Hepatocyte (in vitro differentiated cells): ENCODE results near the gene SETD3. TPM values are rescaled to one million over a fixed set of nuclear protein-coding genes. Genes with fewer than 3 reads are reported as not detected.
A peak's percentile ranks its signal among the peaks of the same experiment; 100 is the strongest.

Source experiments
- DNase-seq: peaks from one replicate; pipeline ENCODE4 v3.0.0-alpha.2; 2016; ENCODE audit warnings: low spot score
- H2AFZ ChIP-seq: fragments of 200-600 bp; sonication (generic); 2 replicates; pipeline ENCODE4 v1.6.0; 2016; ENCODE audit warnings: antibody characterized with exemption, mild to moderate bottlenecking
- H3K27ac ChIP-seq: fragments of 200-600 bp; sonication (generic); 2 replicates; pipeline ENCODE4 v1.5.1; 2016; ENCODE audit warnings: mild to moderate bottlenecking
- H3K27me3 ChIP-seq: fragments of 200-600 bp; sonication (generic); 2 replicates; pipeline ENCODE4 v1.6.1; 2016
- H3K36me3 ChIP-seq: fragments of 200-600 bp; sonication (generic); replicated peaks from 2 replicates; pipeline ENCODE4 v1.5.1; 2016; ENCODE audit warnings: low read depth; ENCODE audit not compliant: insufficient read depth
- H3K4me1 ChIP-seq: fragments of 200-600 bp; sonication (generic); 2 replicates; pipeline ENCODE4 v1.5.1; 2016; ENCODE audit warnings: mild to moderate bottlenecking, moderate library complexity; ENCODE audit not compliant: insufficient read depth
- H3K4me2 ChIP-seq: fragments of 200-600 bp; sonication (generic); 2 replicates; pipeline ENCODE4 v1.6.0; 2016
- H3K4me3 ChIP-seq: fragments of 200-600 bp; sonication (generic); 2 replicates; pipeline ENCODE4 v1.5.1; 2016; ENCODE audit warnings: mild to moderate bottlenecking
- H3K79me2 ChIP-seq: fragments of 200-600 bp; sonication (generic); 2 replicates; pipeline ENCODE4 v1.6.0; 2017; ENCODE audit warnings: mild to moderate bottlenecking
- H3K9me2 ChIP-seq: fragments of 200-600 bp; sonication (generic); replicated peaks from 2 replicates; pipeline ENCODE4 v1.6.0; 2017; ENCODE audit warnings: mild to moderate bottlenecking; ENCODE audit not compliant: insufficient read depth
- H3K9me3 ChIP-seq: fragments of 200-600 bp; sonication (generic); 2 replicates; pipeline ENCODE4 v1.5.1; 2016; ENCODE audit warnings: low read depth, mild to moderate bottlenecking
- H4K20me1 ChIP-seq: fragments of 200-600 bp; sonication (generic); 2 replicates; pipeline ENCODE4 v1.6.0; 2016; ENCODE audit warnings: mild to moderate bottlenecking; ENCODE audit not compliant: insufficient read depth, poor library complexity, severe bottlenecking
- CTCF ChIP-seq: fragments of 200-600 bp; sonication (generic); IDR thresholded peaks from 2 replicates; pipeline ENCODE4 v1.5.1; 2016; ENCODE audit warnings: antibody characterized with exemption, mild to moderate bottlenecking; ENCODE audit not compliant: poor library complexity
- EZH2 ChIP-seq: fragments of 200-600 bp; sonication (generic); IDR thresholded peaks from 2 replicates; pipeline ENCODE4 v1.6.1; 2016; ENCODE audit warnings: antibody characterized with exemption, mild to moderate bottlenecking, borderline replicate concordance
- EZH2phosphoT487 ChIP-seq: fragments of 200-600 bp; sonication (generic); IDR thresholded peaks from one replicate; pipeline ENCODE4 v1.6.1; 2018; ENCODE audit warnings: antibody characterized with exemption, mild to moderate bottlenecking, low read depth, moderate library complexity; ENCODE audit not compliant: unreplicated experiment, severe bottlenecking
- whole genome bisulfite sequencing: methylation state at CpG from one replicate; pipeline ENCODE4 v1.1.6; 2016; ENCODE audit warnings: low lambda C conversion rate; ENCODE audit errors: missing lambda C conversion rate; 5-methylcytosine and 5-hydroxymethylcytosine counted together
- polyA plus RNA-seq: library from polyadenylated mRNA; unstranded; fragments of >200 nt; fragmentation: Nextera tagmentation; extraction: Ambion mirVana; gene quantifications from 2 replicates; pipeline ENCODE4 v1.2.1, GENCODE V29; 2016
- total RNA-seq: library from RNA; depleted of rRNA; stranded (reverse); fragments of >200 nt; gene quantifications from 2 replicates; pipeline ENCODE4 v1.2.3, GENCODE V29; 2014

The SETD3 gene
- total and polyA plus RNA-seq, 2 experiments from 2014 or later = 43.6 to 60.2 TPM

- TF ChIP-seq CTCF (peak; percentile 63), EZH2phosphoT487 (no peak), EZH2 (no peak)
- H3K27ac ChIP-seq = no peak overlapping the region
- H3K4me1 ChIP-seq = no peaks in the 10 kb centered on the region
- peak; percentile 67 for DNase-seq
- no peaks in the 10 kb centered on the region for H4K20me1 ChIP-seq
- H3K79me2 ChIP-seq = no peaks in the 10 kb centered on the region
- H3K4me2 ChIP-seq = peak overlapping the region; percentile 65
- no peaks in the 10 kb centered on the region for H3K36me3 ChIP-seq
- H3K27me3 ChIP-seq = no peaks in the 10 kb centered on the region
- H3K9me3 ChIP-seq = no peaks in the 10 kb centered on the region
- 29% methylated on average over 24 of the region's 24 CpGs for WGBS
- H3K4me3 ChIP-seq = no peak overlapping the region
- no peaks in the 10 kb centered on the region for H3K9me2 ChIP-seq
- no peak overlapping the region for H2AFZ ChIP-seq
Measured at GRCh38 chr14:99389174-99389826, 91.4 kb downstream of the SETD3 start.

- no peak for DNase-seq
- no peaks in the 10 kb centered on the region for H3K27me3 ChIP-seq
- no peaks in the 10 kb centered on the region for H3K36me3 ChIP-seq
- no peaks in the 10 kb centered on the region for H4K20me1 ChIP-seq
- H2AFZ ChIP-seq = no peak overlapping the region
- 95% methylated on average over 12 of the region's 12 CpGs for WGBS
- H3K4me2 ChIP-seq = no peak overlapping the region
- no peaks in the 10 kb centered on the region for H3K79me2 ChIP-seq
- H3K27ac ChIP-seq = no peak overlapping the region
- no peak overlapping the region for H3K4me3 ChIP-seq
- no peaks in the 10 kb centered on the region for H3K9me3 ChIP-seq
- no peak for TF ChIP-seq EZH2
- TF ChIP-seq CTCF = no peak
- TF ChIP-seq EZH2phosphoT487 = no peak
- H3K9me2 ChIP-seq = no peaks in the 10 kb centered on the region
- no peaks in the 10 kb centered on the region for H3K4me1 ChIP-seq
Measured at GRCh38 chr14:99388286-99388685, 92.4 kb downstream of the SETD3 start.

GRCh38 chr14:99387880-99388279 lies 92.8 kb downstream of the SETD3 start:
- no peaks in the 10 kb centered on the region for H3K4me1 ChIP-seq
- no peak overlapping the region for H3K4me3 ChIP-seq
- no peaks in the 10 kb centered on the region for H3K9me3 ChIP-seq
- H3K36me3 ChIP-seq = no peaks in the 10 kb centered on the region
- H3K4me2 ChIP-seq = no peak overlapping the region
- no peaks in the 10 kb centered on the region for H4K20me1 ChIP-seq
- 94% methylated on average over 5 of the region's 5 CpGs for WGBS
- no peaks in the 10 kb centered on the region for H3K9me2 ChIP-seq
- H2AFZ ChIP-seq = no peak overlapping the region
- H3K79me2 ChIP-seq = no peaks in the 10 kb centered on the region
- no peak overlapping the region for H3K27ac ChIP-seq
- DNase-seq = no peak
- no peak for TF ChIP-seq EZH2
- TF ChIP-seq CTCF = no peak
- TF ChIP-seq EZH2phosphoT487 = no peak
- H3K27me3 ChIP-seq = no peaks in the 10 kb centered on the region
